Urinary bladder (tissue), 2 donors: ENCODE measurements around the gene LYRM2. TPM values are rescaled to one million over a fixed set of nuclear protein-coding genes. Genes with fewer than 3 reads are reported as not detected.

ENCODE experiments used
- polyA plus RNA-seq: library from polyadenylated mRNA; stranded (reverse); fragments of 200-250 nt; gene quantifications from one replicate; pipeline ENCODE4 v1.2.3, GENCODE V29; 2013
- total RNA-seq: library from RNA; depleted of rRNA; stranded (reverse); fragments of >200 nt; gene quantifications from one replicate; pipeline ENCODE4 v1.2.3, GENCODE V29; 2014
- donor health status: healthy.

The LYRM2 gene
- total and polyA plus RNA-seq, 2 donors: 20.8 to 30.7 TPM

Other genes with a start within 250 kb of the LYRM2 start
- gene RRAGD, start 226.5 kb downstream of the LYRM2 start, total RNA-seq: 11.4 TPM
- gene RRAGD, start 226.5 kb downstream of the LYRM2 start, polyA plus RNA-seq: 8.4 TPM
- gene ANKRD6, start 205.6 kb downstream of the LYRM2 start, total RNA-seq: 29.2 TPM
- gene ANKRD6, start 205.6 kb downstream of the LYRM2 start, polyA plus RNA-seq: 7.5 TPM
- gene MDN1, start 181.0 kb upstream of the LYRM2 start, total RNA-seq: 30.6 TPM
- gene MDN1, start 181.0 kb upstream of the LYRM2 start, polyA plus RNA-seq: 11.6 TPM
- gene CASP8AP2, start 191.1 kb upstream of the LYRM2 start, total RNA-seq: 38.8 TPM
- 8.9 TPM for gene CASP8AP2, start 191.1 kb upstream of the LYRM2 start, polyA plus RNA-seq